ENCODE results near the gene ERP27.

DNA sequence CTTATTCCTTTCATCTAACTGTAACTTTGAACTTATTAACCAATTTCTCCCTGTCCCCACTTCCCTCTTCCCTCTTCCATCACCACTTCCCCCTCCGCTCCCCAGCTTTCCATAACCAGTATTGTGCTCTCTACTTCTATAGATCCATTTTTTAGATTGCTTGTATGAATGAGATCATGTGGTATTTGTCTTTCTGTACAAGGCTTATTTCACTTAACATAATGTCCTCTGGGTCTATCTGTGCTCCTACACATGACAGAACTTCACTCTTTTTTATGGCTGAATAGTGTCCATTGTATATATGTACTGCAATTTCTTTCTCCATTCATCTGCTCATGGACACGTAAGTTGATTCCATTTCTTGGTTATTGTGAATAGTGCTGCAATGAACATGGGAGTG, 14.4 kb downstream of the ERP27 start:
- TF ChIP-seq, protein P1, sequence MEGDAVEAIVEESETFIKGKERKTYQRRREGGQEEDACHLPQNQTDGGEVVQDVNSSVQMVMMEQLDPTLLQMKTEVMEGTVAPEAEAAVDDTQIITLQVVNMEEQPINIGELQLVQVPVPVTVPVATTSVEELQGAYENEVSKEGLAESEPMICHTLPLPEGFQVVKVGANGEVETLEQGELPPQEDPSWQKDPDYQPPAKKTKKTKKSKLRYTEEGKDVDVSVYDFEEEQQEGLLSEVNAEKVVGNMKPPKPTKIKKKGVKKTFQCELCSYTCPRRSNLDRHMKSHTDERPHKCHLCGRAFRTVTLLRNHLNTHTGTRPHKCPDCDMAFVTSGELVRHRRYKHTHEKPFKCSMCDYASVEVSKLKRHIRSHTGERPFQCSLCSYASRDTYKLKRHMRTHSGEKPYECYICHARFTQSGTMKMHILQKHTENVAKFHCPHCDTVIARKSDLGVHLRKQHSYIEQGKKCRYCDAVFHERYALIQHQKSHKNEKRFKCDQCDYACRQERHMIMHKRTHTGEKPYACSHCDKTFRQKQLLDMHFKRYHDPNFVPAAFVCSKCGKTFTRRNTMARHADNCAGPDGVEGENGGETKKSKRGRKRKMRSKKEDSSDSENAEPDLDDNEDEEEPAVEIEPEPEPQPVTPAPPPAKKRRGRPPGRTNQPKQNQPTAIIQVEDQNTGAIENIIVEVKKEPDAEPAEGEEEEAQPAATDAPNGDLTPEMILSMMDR (IDR thresholded peaks at IDR 0.05) = no peak
- TF ChIP-seq POLR2A (IDR thresholded peaks at IDR 0.05) = no peak
